DOHH2 (cell line): ENCODE results near the gene BTG2.

Source experiments
- H3F3A ChIP-seq: fragments of 200-600 bp; sonication (generic), shearing (Covaris generic); 2 replicates; pipeline ENCODE4 v1.6.0; 2016; ENCODE audit warnings: antibody characterized with exemption, mild to moderate bottlenecking; ENCODE audit not compliant: control insufficient read depth, insufficient read depth
- H3K27ac ChIP-seq: fragments of 200-600 bp; sonication (generic); 2 replicates; pipeline ENCODE4 v1.5.1; 2014; ENCODE audit warnings: low read depth, mild to moderate bottlenecking, low read length, moderate library complexity
- H3K27me3 ChIP-seq: fragments of 200-600 bp; sonication (generic); 2 replicates; pipeline ENCODE4 v1.6.1; 2014; ENCODE audit warnings: mild to moderate bottlenecking, low read length, mixed read lengths; ENCODE audit not compliant: control insufficient read depth
- H3K36me3 ChIP-seq: fragments of 200-600 bp; sonication (generic); 2 replicates; pipeline ENCODE4 v1.6.1; 2014; ENCODE audit warnings: mild to moderate bottlenecking, low read length, moderate library complexity, mixed read lengths; ENCODE audit not compliant: control insufficient read depth
- H3K4me1 ChIP-seq: fragments of 200-600 bp; sonication (generic); 2 replicates; pipeline ENCODE4 v1.6.1; 2014; ENCODE audit warnings: mild to moderate bottlenecking, low read length, mixed read lengths; ENCODE audit not compliant: control insufficient read depth
- H3K4me2 ChIP-seq: fragments of 200-600 bp; sonication (generic); 2 replicates; pipeline ENCODE4 v1.6.0; 2014; ENCODE audit warnings: mild to moderate bottlenecking, low read length, moderate library complexity
- H3K4me3 ChIP-seq: fragments of 200-600 bp; sonication (generic); 2 replicates; pipeline ENCODE4 v1.5.1; 2014; ENCODE audit warnings: mild to moderate bottlenecking, low read length, mixed read lengths
- H3K79me2 ChIP-seq: fragments of 200-600 bp; sonication (generic); 2 replicates; pipeline ENCODE4 v1.6.1; 2014; ENCODE audit warnings: mild to moderate bottlenecking, low read length, mixed read lengths; ENCODE audit not compliant: control insufficient read depth
- H3K9me2 ChIP-seq: fragments of 200-600 bp; sonication (generic); replicated peaks from 2 replicates; pipeline ENCODE4 v1.6.1; 2014; ENCODE audit warnings: mild to moderate bottlenecking, low read length, mixed read lengths; ENCODE audit not compliant: control insufficient read depth
- H3K9me3 ChIP-seq: fragments of 200-600 bp; sonication (generic); 2 replicates; pipeline ENCODE4 v1.6.1; 2014; ENCODE audit warnings: antibody characterized with exemption, low read length, mixed read lengths; ENCODE audit not compliant: control insufficient read depth, insufficient read depth
- H4K20me1 ChIP-seq: fragments of 200-600 bp; sonication (generic); 2 replicates; pipeline ENCODE4 v1.6.0; 2014; ENCODE audit warnings: low read depth, mild to moderate bottlenecking, antibody characterized with exemption, low read length, moderate library complexity; ENCODE audit not compliant: control insufficient read depth, insufficient read depth
- CTCF ChIP-seq: fragments of 200-600 bp; sonication (generic); IDR thresholded peaks from one replicate; pipeline ENCODE4 v1.5.1; 2014; ENCODE audit warnings: antibody characterized with exemption, mild to moderate bottlenecking, low read depth, low read length; ENCODE audit not compliant: poor library complexity, severe bottlenecking
- EZH2phosphoT487 ChIP-seq: fragments of 200-600 bp; sonication (generic); IDR thresholded peaks from 2 replicates; pipeline ENCODE4 v1.6.1; 2017; ENCODE audit warnings: borderline replicate concordance, mild to moderate bottlenecking, antibody characterized with exemption, low read length, moderate library complexity, mixed read lengths

The BTG2 gene

GRCh38 chr1:203271018-203271743, 34.1 kb upstream of the BTG2 start:
- H3K4me2 ChIP-seq: peak overlapping the region; percentile 28
- H3F3A ChIP-seq: peaks cover 7% of the 10 kb centered on the region
- H3K36me3 ChIP-seq: no peaks in the 10 kb centered on the region
- TF ChIP-seq CTCF (no peak), EZH2phosphoT487 (no peak)
- H3K9me2 ChIP-seq: no peaks in the 10 kb centered on the region
- H4K20me1 ChIP-seq: no peaks in the 10 kb centered on the region
- no peaks in the 10 kb centered on the region for H3K27me3 ChIP-seq
- peaks cover 78% of the 10 kb centered on the region for H3K4me1 ChIP-seq
- 0 out of 2 replicates have a peak, but pooled peaks cover 6% of the 10 kb centered on the region for H3K79me2 ChIP-seq
- no peaks in the 10 kb centered on the region for H3K9me3 ChIP-seq
- H3K4me3 ChIP-seq: peak overlapping the region; percentile 1; the same call in 1 of the 2 replicates
- H3K27ac ChIP-seq: no peak overlapping the region

- Histone ChIP-seq H3F3A (peaks cover 7% of the 10 kb centered on the region), H3K36me3 (no peaks in the 10 kb centered on the region), H3K9me3 (no peaks in the 10 kb centered on the region), H3K79me2 (0 out of 2 replicates have a peak, but pooled peaks cover 6% of the 10 kb centered on the region), H3K27me3 (no peaks in the 10 kb centered on the region), H3K4me2 (peak overlapping the region; percentile 77), H3K4me1 (peaks cover 83% of the 10 kb centered on the region), H3K9me2 (no peaks in the 10 kb centered on the region), H4K20me1 (no peaks in the 10 kb centered on the region), H3K4me3 (no peak overlapping the region), H3K27ac (no peak overlapping the region)
- no peak for TF ChIP-seq EZH2phosphoT487
- TF ChIP-seq CTCF: no peak
Measured at GRCh38 chr1:203271962-203272632, 33.2 kb upstream of the BTG2 start.

- H3K4me2 ChIP-seq: peak overlapping the region; percentile 77
Measured at GRCh38 chr1:203272633-203273205, 32.6 kb upstream of the BTG2 start.

More at GRCh38 chr1:203272633-203273205, 32.6 kb upstream of the BTG2 start:
- peaks cover 7% of the 10 kb centered on the region for H3F3A ChIP-seq
- H3K9me3 ChIP-seq: no peaks in the 10 kb centered on the region
- 0 out of 2 replicates have a peak, but pooled peaks cover 6% of the 10 kb centered on the region for H3K79me2 ChIP-seq
- peak overlapping the region; percentile 72 for H3K27ac ChIP-seq
- no peak for TF ChIP-seq EZH2phosphoT487
- no peak for TF ChIP-seq CTCF
- H3K36me3 ChIP-seq: no peaks in the 10 kb centered on the region
- H3K27me3 ChIP-seq: no peaks in the 10 kb centered on the region
- H3K4me1 ChIP-seq: peaks cover 86% of the 10 kb centered on the region
- peak overlapping the region; percentile 72 for H3K4me3 ChIP-seq
- no peaks in the 10 kb centered on the region for H3K9me2 ChIP-seq
- H4K20me1 ChIP-seq: no peaks in the 10 kb centered on the region
